GM18867 (cell line): ENCODE measurements around the gene AGER.
"Not testable (repeated sequence)": the region's sequence is repeated elsewhere in the genome, so short reads cannot be mapped to it uniquely, and the experiment has no call there.

Experiments
- ATAC-seq: cut with Tn5 transposase; IDR thresholded peaks from one replicate; pipeline ENCODE4 v1.9.1; 2021; ENCODE audit warnings: mild to moderate bottlenecking, moderate library complexity; ENCODE audit not compliant: unreplicated experiment

The AGER gene

GRCh38 chr6:32200711-32201475 lies 16.8 kb upstream of the AGER start:
- ATAC-seq = no peak

GRCh38 chr6:32198866-32199265 lies 14.8 kb upstream of the AGER start:
- no peak for ATAC-seq

- no peak for ATAC-seq
These were observed 14.3 kb upstream of the AGER start for GRCh38 chr6:32198345-32198696.

GRCh38 chr6:32196682-32197616 lies 12.9 kb upstream of the AGER start:
- no peak for ATAC-seq

GRCh38 chr6:32195902-32196681 lies 12.0 kb upstream of the AGER start:
- ATAC-seq = peak; percentile 79

GRCh38 chr6:32195652-32195901 lies 11.5 kb upstream of the AGER start:
- peak; percentile 75 for ATAC-seq

GRCh38 chr6:32194825-32195651 lies 11.0 kb upstream of the AGER start:
- ATAC-seq = no peak

GRCh38 chr6:32194388-32194787 lies 10.3 kb upstream of the AGER start:
- no peak for ATAC-seq

GRCh38 chr6:32193096-32193495 lies 9.0 kb upstream of the AGER start:
- not testable (repeated sequence) for ATAC-seq

- ATAC-seq = no peak
These were observed 8.6 kb upstream of the AGER start, which contains the start of gene GPSM3 for GRCh38 chr6:32192608-32193039. Gene GPSM3 (minus strand): TSS chr6:32192643. CDS start chr6:32192513, 130 bp downstream.

- ATAC-seq = no peak
These were observed 7.9 kb upstream of the AGER start for GRCh38 chr6:32191696-32192607.

GRCh38 chr6:32190911-32191677 lies 7.0 kb upstream of the AGER start:
- no peak for ATAC-seq

GRCh38 chr6:32190054-32190851 lies 6.2 kb upstream of the AGER start, which contains the start of gene PBX2:
Gene PBX2 (minus strand): TSS chr6:32190202. CDS start chr6:32189915, 287 bp downstream.
- ATAC-seq = peak; percentile 44

- ATAC-seq = no peak
These were observed 5.6 kb upstream of the AGER start for GRCh38 chr6:32189742-32190053.

GRCh38 chr6:32189069-32189741 lies 5.2 kb upstream of the AGER start:
- ATAC-seq = no peak

GRCh38 chr6:32188381-32189068 lies 4.5 kb upstream of the AGER start:
- no peak for ATAC-seq
